IPS-20b (cell line): Measurements from ENCODE around the gene ZNF281.
A peak's percentile ranks its signal among the peaks of the same experiment; 100 is the strongest.

Experiments used
- H3K27ac ChIP-seq: one replicate; pipeline ENCODE4 v1.5.1; 2013; ENCODE audit warnings: low read length
- H3K27me3 ChIP-seq: 2 replicates; pipeline ENCODE4 v1.6.1; 2013; ENCODE audit warnings: mild to moderate bottlenecking, low read length, inconsistent platforms; ENCODE audit not compliant: insufficient read depth
- H3K36me3 ChIP-seq: 2 replicates; pipeline ENCODE4 v1.6.1; 2013; ENCODE audit warnings: low read depth, mild to moderate bottlenecking, inconsistent platforms, low read length, moderate library complexity; ENCODE audit not compliant: insufficient read depth
- H3K4me1 ChIP-seq: 2 replicates; pipeline ENCODE4 v1.6.1; 2013; ENCODE audit warnings: mild to moderate bottlenecking, control low read depth, inconsistent platforms, low read length, moderate library complexity; ENCODE audit not compliant: insufficient read depth
- H3K4me3 ChIP-seq: 2 replicates; pipeline ENCODE4 v1.5.1; 2013; ENCODE audit warnings: mild to moderate bottlenecking, low read length, inconsistent platforms
- H3K9ac ChIP-seq: 2 replicates; pipeline ENCODE4 v1.6.1; 2013; ENCODE audit warnings: low read depth, mild to moderate bottlenecking, inconsistent platforms, low read length, moderate library complexity
- H3K9me3 ChIP-seq: 2 replicates; pipeline ENCODE4 v1.6.1; 2013; ENCODE audit warnings: mild to moderate bottlenecking, low read depth, low read length, inconsistent platforms; ENCODE audit not compliant: insufficient read depth

Gene ZNF281

GRCh38 chr1:200384818-200385390 is 24.9 kb downstream of the ZNF281 start:
- Histone ChIP-seq H3K9ac (no peak overlapping the region), H3K27me3 (no peaks in the 10 kb centered on the region), H3K9me3 (no peaks in the 10 kb centered on the region), H3K27ac (no peak overlapping the region), H3K36me3 (no peaks in the 10 kb centered on the region), H3K4me3 (no peak overlapping the region), H3K4me1 (peaks cover 14% of the 10 kb centered on the region; the same call in 1 of the 2 replicates)

- Histone ChIP-seq H3K4me3 (no peak overlapping the region), H3K9ac (no peak overlapping the region), H3K4me1 (peaks cover 14% of the 10 kb centered on the region; the same call in 1 of the 2 replicates), H3K27ac (no peak overlapping the region), H3K27me3 (no peaks in the 10 kb centered on the region), H3K9me3 (no peaks in the 10 kb centered on the region), H3K36me3 (no peaks in the 10 kb centered on the region)
Measured at GRCh38 chr1:200381256-200381984, 28.4 kb downstream of the ZNF281 start.

- Histone ChIP-seq H3K27ac (no peak overlapping the region), H3K9me3 (no peaks in the 10 kb centered on the region), H3K4me1 (peaks cover 17% of the 10 kb centered on the region; the same call in 1 of the 2 replicates), H3K27me3 (no peaks in the 10 kb centered on the region), H3K36me3 (no peaks in the 10 kb centered on the region), H3K9ac (no peak overlapping the region), H3K4me3 (no peak overlapping the region)
Measured at GRCh38 chr1:200380589-200381021, 29.2 kb downstream of the ZNF281 start.

- Histone ChIP-seq H3K27ac (no peak overlapping the region), H3K9me3 (no peaks in the 10 kb centered on the region), H3K4me3 (no peak overlapping the region), H3K9ac (no peak overlapping the region), H3K36me3 (no peaks in the 10 kb centered on the region), H3K4me1 (peaks cover 22% of the 10 kb centered on the region), H3K27me3 (no peaks in the 10 kb centered on the region)
Measured at GRCh38 chr1:200379940-200380588, 29.8 kb downstream of the ZNF281 start.

DNA sequence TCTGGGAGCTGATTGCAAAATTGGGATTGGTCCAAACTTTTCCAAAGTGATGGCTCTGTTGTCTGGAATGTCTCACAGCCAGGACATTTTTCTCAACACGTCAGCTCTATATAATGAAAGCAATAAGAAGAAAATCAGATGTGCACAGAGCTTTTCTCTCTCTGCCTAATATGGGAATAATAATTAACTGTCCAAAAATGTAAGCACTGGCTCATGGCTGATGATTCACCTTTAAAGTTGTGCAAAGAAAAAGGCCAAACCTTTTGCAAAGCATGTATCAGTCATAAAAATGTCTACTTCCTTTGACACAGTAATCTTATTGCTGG is 30.4 kb downstream of the ZNF281 start:
- no peaks in the 10 kb centered on the region for H3K9me3 ChIP-seq
- H3K27me3 ChIP-seq: no peaks in the 10 kb centered on the region
- H3K36me3 ChIP-seq: no peaks in the 10 kb centered on the region
- no peak overlapping the region for H3K9ac ChIP-seq
- peaks cover 29% of the 10 kb centered on the region for H3K4me1 ChIP-seq
- no peak overlapping the region for H3K27ac ChIP-seq
- no peak overlapping the region for H3K4me3 ChIP-seq

DNA sequence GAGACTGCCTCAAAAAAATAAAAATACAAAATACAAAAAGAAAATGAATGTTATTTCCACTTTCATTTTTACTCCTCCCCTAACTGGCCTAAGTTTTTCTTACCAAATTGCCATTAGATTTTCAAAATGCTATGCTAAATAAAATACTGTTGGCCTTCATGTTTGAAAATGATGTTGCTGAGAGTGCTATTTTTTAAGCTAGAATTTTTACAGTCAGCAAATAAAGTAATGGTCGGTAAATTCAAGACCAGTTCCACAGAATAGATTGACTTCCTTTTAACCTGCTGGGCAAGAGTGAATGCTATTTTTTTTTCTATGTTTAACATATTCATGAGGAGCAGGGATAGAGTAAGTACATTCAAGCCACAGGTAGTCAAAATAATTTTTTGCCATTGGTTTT is 31.7 kb downstream of the ZNF281 start:
- Histone ChIP-seq H3K9ac (no peak overlapping the region), H3K36me3 (no peaks in the 10 kb centered on the region), H3K4me1 (peaks cover 38% of the 10 kb centered on the region), H3K27ac (no peak overlapping the region), H3K9me3 (no peaks in the 10 kb centered on the region), H3K4me3 (no peak overlapping the region), H3K27me3 (no peaks in the 10 kb centered on the region)

GRCh38 chr1:200376528-200376927 is 33.3 kb downstream of the ZNF281 start:
- Histone ChIP-seq H3K27me3 (no peaks in the 10 kb centered on the region), H3K4me1 (peaks cover 48% of the 10 kb centered on the region), H3K27ac (no peak overlapping the region), H3K9me3 (no peaks in the 10 kb centered on the region), H3K9ac (no peak overlapping the region), H3K4me3 (no peak overlapping the region), H3K36me3 (no peaks in the 10 kb centered on the region)

GRCh38 chr1:200374569-200375295 is 35.1 kb downstream of the ZNF281 start:
- Histone ChIP-seq H3K36me3 (peaks cover 4% of the 10 kb centered on the region; the same call in 1 of the 2 replicates), H3K4me1 (peaks cover 50% of the 10 kb centered on the region), H3K9me3 (no peaks in the 10 kb centered on the region), H3K27me3 (no peaks in the 10 kb centered on the region), H3K4me3 (peak overlapping the region; percentile 64; the same call in 1 of the 2 replicates), H3K27ac (peak overlapping the region; percentile 63), H3K9ac (peak overlapping the region; percentile 63; the same call in 1 of the 2 replicates)

GRCh38 chr1:200373811-200374231 is 36.0 kb downstream of the ZNF281 start:
- Histone ChIP-seq H3K27ac (peak overlapping the region; percentile 63), H3K9ac (peak overlapping the region; percentile 63), H3K36me3 (peaks cover 6% of the 10 kb centered on the region; the same call in 1 of the 2 replicates), H3K9me3 (no peaks in the 10 kb centered on the region), H3K27me3 (no peaks in the 10 kb centered on the region), H3K4me1 (peaks cover 55% of the 10 kb centered on the region), H3K4me3 (peak overlapping the region; percentile 64)

DNA sequence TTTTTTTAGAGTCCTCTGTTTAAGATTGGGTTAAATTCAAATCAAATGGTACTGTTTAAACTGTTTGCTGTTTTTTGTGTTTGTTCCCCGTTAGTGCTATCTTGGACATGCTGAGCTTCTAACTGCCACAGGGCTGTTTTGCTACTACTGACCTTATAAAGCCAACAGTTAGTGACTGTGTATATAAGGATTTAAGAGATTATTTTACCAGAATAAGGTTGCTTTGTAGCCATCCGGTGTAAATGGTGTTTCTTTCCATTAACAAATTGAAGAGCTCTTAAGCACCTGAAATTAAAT is 37.0 kb downstream of the ZNF281 start:
- peak overlapping the region; percentile 64; the same call in 1 of the 2 replicates for H3K4me3 ChIP-seq
- peak overlapping the region; percentile 63; the same call in 1 of the 2 replicates for H3K9ac ChIP-seq
- H3K4me1 ChIP-seq: peaks cover 56% of the 10 kb centered on the region
- peak overlapping the region; percentile 21 for H3K27ac ChIP-seq
- no peaks in the 10 kb centered on the region for H3K27me3 ChIP-seq
- peaks cover 14% of the 10 kb centered on the region; the same call in 1 of the 2 replicates for H3K36me3 ChIP-seq
- no peaks in the 10 kb centered on the region for H3K9me3 ChIP-seq

DNA sequence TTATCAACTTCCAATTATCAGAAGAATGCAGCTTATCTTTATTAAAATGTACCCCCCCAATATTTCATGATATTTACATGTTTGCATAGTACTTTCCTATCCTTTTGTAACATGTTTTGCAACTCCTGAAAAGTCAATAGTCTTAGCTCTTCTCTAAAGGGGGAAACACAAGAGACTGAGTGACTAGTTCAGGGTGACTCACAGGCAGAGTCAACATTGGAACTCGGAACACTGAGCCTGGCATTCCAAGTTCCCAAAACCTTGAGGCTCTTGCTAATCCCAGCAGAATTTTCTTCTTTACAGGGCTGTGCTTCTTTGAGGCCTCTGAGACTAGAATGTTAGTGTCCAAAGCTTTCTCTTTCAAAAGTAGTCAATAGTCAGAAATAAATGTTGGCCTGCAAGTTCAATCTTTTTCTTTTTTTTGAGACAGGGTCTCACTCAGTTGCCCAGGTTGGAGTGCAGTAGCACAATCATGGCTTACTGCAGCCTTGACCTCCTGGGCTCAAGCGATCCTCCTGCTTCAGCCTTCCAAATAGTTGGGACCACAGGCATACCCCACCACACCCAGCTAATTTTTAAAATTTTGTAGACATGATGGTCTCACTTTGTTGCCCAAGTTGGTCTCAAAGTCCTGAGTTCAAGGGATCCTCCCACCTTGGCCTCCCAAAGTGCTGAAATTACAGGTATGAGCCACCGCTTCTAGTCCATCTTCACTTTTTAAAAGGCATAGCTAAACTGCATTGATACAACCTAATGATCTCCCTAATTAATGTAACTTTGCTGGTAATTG is 37.5 kb downstream of the ZNF281 start:
- peaks cover 57% of the 10 kb centered on the region for H3K4me1 ChIP-seq

More for the DNA sequence above, 37.5 kb downstream of the ZNF281 start:
- Histone ChIP-seq H3K27ac (peak overlapping the region; percentile 21), H3K36me3 (peaks cover 14% of the 10 kb centered on the region; the same call in 1 of the 2 replicates), H3K9ac (peak overlapping the region; percentile 63; the same call in 1 of the 2 replicates), H3K4me3 (no peak overlapping the region; the same call in 1 of the 2 replicates), H3K27me3 (no peaks in the 10 kb centered on the region), H3K9me3 (no peaks in the 10 kb centered on the region)
